ENCODE results near the gene LRRC23.
"Not testable (repeated sequence)": the region's sequence is repeated elsewhere in the genome, so short reads cannot be mapped to it uniquely, and the experiment has no call there.

Gene LRRC23

DNA sequence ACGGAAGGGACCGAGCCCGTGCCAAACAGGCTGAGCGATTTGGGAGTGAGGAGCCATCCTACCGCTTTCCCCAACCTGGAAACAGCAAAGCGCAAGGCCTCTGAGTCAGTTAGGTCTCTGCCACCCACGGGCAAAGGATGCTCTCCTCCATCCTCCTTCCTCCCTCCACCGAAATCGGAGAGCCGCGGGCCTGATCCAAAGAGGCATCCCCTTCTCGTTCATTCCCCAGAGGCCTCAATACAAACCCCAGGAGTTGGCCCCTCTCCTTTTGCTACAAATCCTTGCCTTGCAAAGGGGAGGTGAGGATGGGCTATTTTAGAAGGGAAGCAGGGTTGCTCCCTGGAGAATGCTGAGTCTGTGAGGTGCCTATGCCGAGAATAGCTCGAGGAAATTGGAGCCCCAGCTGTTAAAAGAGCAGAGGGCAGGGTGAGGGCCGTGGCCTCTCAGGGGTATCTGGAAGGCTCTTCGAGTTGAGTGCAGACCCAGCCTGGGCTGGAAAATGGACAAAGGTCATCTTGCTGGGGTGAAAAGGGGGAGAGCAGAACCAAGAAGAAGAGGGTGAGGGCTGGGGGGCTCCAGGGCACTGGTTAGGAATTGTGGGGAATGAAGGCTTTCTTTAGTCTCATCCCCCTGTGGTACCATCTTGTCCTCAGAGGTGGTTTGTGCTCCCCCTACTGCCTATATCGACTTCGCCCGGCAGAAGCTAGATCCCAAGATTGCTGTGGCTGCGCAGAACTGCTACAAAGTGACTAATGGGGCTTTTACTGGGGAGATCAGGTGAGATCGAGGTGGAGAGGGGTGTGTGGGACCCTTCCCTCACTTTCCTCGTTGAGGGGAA is 36.2 kb upstream of the LRRC23 start:
- TF ChIP-seq, protein P1, sequence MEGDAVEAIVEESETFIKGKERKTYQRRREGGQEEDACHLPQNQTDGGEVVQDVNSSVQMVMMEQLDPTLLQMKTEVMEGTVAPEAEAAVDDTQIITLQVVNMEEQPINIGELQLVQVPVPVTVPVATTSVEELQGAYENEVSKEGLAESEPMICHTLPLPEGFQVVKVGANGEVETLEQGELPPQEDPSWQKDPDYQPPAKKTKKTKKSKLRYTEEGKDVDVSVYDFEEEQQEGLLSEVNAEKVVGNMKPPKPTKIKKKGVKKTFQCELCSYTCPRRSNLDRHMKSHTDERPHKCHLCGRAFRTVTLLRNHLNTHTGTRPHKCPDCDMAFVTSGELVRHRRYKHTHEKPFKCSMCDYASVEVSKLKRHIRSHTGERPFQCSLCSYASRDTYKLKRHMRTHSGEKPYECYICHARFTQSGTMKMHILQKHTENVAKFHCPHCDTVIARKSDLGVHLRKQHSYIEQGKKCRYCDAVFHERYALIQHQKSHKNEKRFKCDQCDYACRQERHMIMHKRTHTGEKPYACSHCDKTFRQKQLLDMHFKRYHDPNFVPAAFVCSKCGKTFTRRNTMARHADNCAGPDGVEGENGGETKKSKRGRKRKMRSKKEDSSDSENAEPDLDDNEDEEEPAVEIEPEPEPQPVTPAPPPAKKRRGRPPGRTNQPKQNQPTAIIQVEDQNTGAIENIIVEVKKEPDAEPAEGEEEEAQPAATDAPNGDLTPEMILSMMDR (IDR thresholded peaks at IDR 0.05; ENCODE audit: insufficient read depth, low read depth, low read length, missing control alignments) = peak; percentile 12
- peak; percentile 18 for DNase-seq (ENCODE audit: low read depth)
- peak overlapping the region; percentile 88 for H3K4me3 ChIP-seq (ENCODE audit: low read length)

DNA sequence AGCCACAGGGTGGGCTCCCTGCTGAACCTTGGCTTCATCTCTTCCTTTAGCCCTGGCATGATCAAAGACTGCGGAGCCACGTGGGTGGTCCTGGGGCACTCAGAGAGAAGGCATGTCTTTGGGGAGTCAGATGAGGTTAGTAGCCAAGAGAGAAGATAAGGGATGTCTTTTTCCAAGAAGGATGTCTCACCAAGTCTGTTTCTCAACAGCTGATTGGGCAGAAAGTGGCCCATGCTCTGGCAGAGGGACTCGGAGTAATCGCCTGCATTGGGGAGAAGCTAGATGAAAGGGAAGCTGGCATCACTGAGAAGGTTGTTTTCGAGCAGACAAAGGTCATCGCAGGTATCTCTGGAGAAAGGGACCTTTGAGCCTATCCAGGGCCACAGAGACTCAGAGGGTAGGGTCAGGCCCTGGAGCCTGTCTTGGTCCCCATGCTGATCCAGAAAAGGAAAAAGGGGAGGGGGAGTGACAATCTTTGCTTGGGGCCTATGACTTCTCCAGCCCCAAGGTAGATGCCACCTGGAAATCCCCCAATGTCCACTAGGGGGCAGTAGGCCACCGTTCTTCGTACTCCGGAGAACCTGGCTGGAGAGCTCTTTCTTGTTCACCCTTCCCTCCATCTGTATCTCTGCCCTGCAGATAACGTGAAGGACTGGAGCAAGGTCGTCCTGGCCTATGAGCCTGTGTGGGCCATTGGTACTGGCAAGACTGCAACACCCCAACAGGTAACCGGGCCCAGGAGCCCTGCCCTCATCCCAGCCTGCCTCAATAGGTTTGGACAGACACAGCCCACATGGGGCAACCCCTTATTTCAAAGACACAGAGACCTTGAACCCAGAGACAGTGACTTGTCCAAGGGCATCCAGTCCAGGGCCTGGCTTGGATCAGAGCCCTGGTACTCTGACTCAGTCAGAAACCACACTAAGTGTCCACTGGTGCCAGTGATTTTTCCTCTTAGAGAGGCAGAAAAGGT is 35.3 kb upstream of the LRRC23 start:
- TF ChIP-seq, protein P1 (IDR thresholded peaks at IDR 0.05; ENCODE audit: insufficient read depth, low read depth, low read length, missing control alignments) = peak; percentile 87
- peak; percentile 80 for DNase-seq (ENCODE audit: low read depth)
- H3K4me3 ChIP-seq (ENCODE audit: low read length) = peak overlapping the region; percentile 88

DNA sequence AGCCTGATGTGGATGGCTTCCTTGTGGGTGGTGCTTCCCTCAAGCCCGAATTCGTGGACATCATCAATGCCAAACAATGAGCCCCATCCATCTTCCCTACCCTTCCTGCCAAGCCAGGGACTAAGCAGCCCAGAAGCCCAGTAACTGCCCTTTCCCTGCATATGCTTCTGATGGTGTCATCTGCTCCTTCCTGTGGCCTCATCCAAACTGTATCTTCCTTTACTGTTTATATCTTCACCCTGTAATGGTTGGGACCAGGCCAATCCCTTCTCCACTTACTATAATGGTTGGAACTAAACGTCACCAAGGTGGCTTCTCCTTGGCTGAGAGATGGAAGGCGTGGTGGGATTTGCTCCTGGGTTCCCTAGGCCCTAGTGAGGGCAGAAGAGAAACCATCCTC is 34.3 kb upstream of the LRRC23 start:
- H3K4me3 ChIP-seq (ENCODE audit: low read length); DNase-seq (ENCODE audit: low read depth): not testable (repeated sequence)

DNA sequence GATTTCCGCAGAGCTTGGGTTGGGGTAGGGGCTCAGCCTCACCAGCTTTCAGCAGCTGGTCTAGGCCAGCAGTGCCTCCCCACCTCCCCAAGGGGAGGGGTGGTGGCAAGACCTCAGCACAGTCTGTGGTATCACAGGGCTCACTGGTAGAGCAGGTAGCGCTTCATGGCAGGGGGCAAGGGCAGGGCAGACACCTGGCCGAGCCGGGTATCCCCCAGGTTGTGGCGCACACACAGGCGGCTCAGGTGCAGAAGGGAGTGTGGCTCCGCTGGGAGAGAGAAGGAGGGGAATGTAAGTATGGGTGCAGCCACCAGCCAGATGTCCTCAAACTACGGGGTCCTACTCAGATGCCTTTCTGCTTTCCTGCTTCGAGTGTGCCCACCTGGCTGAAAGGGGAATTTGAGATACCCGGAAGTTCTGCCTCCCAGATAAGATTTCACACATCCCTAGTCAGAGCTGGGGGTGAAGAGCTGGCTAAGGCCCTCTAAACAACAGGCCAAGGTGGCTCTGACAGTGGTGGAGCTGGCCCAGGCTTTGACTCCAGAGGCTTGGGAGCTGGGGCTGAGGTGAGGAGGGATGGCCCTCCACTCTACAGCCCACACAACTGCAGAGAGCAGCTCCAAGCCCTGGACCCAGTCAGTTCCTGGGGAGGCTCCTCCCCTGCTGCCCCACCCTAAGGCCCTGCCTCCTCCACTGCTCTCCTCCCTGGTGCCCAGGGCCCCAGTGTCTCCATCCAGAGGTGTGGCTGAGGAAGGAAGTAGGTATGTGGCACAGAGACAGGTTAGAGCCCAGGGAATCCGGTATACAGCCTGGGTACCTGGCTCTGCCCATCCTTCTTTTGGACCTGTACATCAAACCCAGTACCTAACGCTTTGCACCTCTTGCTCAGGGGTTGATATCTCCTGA is 33.3 kb upstream of the LRRC23 start:
- TF ChIP-seq, protein P1 (IDR thresholded peaks at IDR 0.05; ENCODE audit: insufficient read depth, low read depth, low read length, missing control alignments) = no peak
- H3K4me3 ChIP-seq (ENCODE audit: low read length) = peak overlapping the region; percentile 83
- peak; percentile 87 for DNase-seq (ENCODE audit: low read depth)

DNA sequence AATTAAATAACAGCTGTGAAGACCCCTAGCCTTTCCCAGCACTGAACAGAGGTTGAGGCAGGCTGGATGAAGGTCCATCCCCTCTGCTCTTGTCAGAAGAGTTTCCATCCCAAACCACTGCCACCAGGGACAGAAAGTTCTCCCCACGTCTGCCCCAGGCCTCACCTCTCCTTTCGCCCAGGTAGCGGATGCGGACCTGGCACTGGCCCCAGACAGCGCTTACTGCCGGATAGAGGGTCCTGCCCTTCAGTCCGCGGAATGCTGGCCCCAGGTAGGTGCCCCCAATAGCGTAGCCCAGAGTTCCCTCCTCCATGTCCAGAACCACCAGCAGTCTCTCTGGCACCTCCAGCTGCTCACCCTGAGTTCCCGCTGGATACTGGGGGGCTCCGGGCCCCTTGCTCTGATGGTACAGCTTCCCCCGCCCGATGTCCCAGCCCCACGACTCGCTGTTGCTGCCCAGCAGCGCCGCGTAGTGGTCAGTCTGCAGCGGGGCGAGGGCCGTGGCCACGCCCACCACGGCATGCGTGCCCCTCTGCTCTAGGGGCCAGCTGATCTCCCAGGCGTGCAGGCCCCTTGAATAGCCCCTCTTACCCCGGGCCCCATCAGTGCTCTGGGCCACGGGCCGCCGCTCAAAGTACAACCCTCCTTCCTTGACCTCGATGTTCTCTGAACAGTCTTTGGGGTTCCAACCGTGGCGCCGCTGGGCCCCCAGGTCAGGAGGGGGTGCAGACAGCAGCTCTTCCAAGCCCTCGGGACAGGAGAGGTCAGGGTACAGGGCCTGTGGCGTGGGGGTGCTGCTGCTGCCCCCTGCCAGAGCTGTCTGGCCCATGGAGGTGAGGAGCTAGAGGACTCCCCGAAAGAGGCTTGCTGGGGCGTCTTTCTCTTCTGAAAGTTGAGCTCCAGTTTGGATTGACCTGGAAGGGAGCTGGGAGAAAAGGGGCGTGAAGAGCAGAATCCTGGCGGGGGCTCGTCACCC is 32.3 kb upstream of the LRRC23 start:
- peak; percentile 76 for DNase-seq (ENCODE audit: low read depth)
- TF ChIP-seq, protein P1 (IDR thresholded peaks at IDR 0.05; ENCODE audit: insufficient read depth, low read depth, low read length, missing control alignments) = peak; percentile 89
- peak overlapping the region; percentile 83 for H3K4me3 ChIP-seq (ENCODE audit: low read length)
